IgD-negative memory B cell (primary cell): ENCODE data around the gene CHRM2. TPM values are rescaled to one million over a fixed set of nuclear protein-coding genes. Genes with fewer than 3 reads are reported as not detected.

Source experiments
- H3K27ac Mint-ChIP-seq, 3 donors: one replicate each; pipeline ENCODE4 v1.8.0; 2020 to 2022; ENCODE audit warnings: mild to moderate bottlenecking in 3 of 3, mixed read lengths in 3 of 3, moderate library complexity in 1 of 3
- H3K27me3 Mint-ChIP-seq: one replicate; pipeline ENCODE4 v1.8.0; 2021; ENCODE audit warnings: mixed read lengths
- H3K36me3 Mint-ChIP-seq: one replicate; pipeline ENCODE4 v1.8.0; 2020; ENCODE audit warnings: mild to moderate bottlenecking, mixed read lengths
- H3K4me1 Mint-ChIP-seq, 3 donors: one replicate each; pipeline ENCODE4 v1.8.0; 2020 to 2022; ENCODE audit warnings: mixed read lengths in 3 of 3, mild to moderate bottlenecking in 1 of 3
- H3K4me3 Mint-ChIP-seq, 4 donors: one replicate each; pipeline ENCODE4 v1.8.0; 2020 to 2022; ENCODE audit warnings: mild to moderate bottlenecking in 4 of 4, mixed read lengths in 4 of 4, moderate library complexity in 3 of 4
- H3K9me3 Mint-ChIP-seq, 3 donors: one replicate each; pipeline ENCODE4 v1.8.0; 2020 to 2021; ENCODE audit warnings: mixed read lengths in 3 of 3, mild to moderate bottlenecking in 1 of 3
- polyA plus RNA-seq: library from polyadenylated mRNA; unstranded; fragments of 300-500 nt; fragmentation: Illumina TruSeq; gene quantifications from one replicate; pipeline ENCODE4 v1.2.3, GENCODE V29; 2021

CHRM2 gene
- polyA plus RNA-seq, 1 donor from 2014 or later = not detected

DNA sequence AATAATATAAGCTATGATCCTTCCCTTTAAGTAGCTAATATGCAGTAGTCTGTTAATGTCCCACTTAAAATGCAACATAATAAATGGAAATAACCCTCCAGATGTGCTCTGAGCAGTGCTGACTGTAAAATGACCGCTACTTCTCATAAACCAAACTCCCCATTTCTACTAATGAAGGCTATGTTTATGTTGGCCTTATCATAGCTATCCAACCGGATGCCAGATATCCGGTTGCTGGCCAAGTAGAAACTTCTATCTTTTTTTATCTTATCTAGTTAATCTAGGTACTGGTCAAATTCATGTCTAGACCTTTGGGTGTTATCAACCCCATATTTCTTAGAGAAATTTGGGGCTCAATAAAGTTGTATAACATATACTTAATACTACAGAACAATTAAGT, 56.6 kb downstream of the CHRM2 start:
- Mint-ChIP-seq H3K9me3 (peaks cover 0 to 2% (median 0%) of the 10 kb centered on the region in 3 donors), H3K27me3 (no peaks in the 10 kb centered on the region), H3K4me3 (no peak overlapping the region), H3K36me3 (no peaks in the 10 kb centered on the region), H3K4me1 (no peaks in the 10 kb centered on the region), H3K27ac (no peak overlapping the region)

DNA sequence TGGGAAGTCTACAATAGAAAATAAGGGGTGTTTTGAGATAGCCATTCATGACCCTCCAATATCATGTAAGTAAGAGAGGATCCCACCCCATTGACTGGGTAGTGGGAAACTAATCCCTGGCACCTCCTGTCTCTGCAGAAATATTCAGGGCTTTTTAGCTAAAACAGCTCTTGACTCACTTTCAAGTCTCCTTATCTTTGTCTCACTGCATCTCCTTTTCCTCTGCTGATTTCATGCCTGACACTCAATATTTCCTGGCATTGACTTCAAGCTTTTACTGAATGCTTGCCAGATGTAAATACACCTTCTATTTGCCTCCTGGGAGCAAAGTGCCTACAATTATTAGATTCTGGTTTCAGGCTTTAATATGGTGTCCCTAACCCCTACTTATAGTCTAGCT, 57.1 kb downstream of the CHRM2 start:
- Mint-ChIP-seq H3K4me1 (no peaks in the 10 kb centered on the region), H3K4me3 (no peak overlapping the region), H3K9me3 (peaks cover 0 to 2% (median 0%) of the 10 kb centered on the region in 3 donors), H3K36me3 (no peaks in the 10 kb centered on the region), H3K27me3 (no peaks in the 10 kb centered on the region), H3K27ac (no peak overlapping the region)

DNA sequence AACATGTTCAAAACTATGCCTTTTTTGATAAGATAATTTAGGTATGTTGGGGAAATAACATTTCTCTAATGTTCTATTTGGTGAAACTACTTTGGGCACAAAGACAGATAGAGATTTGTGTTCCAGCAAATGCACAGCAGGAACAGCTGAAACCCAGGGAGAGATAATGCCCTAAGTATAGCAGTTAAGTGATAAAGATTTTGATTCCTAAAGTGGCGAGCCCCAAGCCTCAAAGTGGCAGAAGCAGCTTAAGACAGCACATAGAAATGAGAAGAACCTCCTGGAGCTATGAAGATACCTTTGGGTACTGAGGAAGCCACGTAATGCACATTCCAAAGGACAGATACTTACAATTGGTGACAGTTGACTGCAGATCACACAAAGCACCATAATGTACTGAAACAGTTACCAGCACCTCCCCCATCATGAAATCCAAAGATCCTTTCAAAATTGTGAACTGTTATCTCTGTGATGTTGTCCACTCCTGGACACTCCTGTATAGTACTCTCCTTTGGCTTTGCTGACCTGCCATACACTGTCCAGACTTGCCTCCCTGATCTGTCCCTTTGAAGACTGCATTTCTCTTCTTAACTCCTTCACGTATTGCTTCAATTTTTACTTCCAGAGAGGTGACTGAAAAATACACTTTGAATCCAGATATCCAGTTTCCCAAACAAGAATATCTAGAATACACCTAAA, 62.9 kb downstream of the CHRM2 start:
- Mint-ChIP-seq H3K4me1 (no peaks in the 10 kb centered on the region), H3K4me3 (no peak overlapping the region), H3K9me3 (peaks cover 0 to 13% (median 4%) of the 10 kb centered on the region in 3 donors), H3K27me3 (no peaks in the 10 kb centered on the region), H3K36me3 (no peaks in the 10 kb centered on the region), H3K27ac (no peak overlapping the region)

DNA sequence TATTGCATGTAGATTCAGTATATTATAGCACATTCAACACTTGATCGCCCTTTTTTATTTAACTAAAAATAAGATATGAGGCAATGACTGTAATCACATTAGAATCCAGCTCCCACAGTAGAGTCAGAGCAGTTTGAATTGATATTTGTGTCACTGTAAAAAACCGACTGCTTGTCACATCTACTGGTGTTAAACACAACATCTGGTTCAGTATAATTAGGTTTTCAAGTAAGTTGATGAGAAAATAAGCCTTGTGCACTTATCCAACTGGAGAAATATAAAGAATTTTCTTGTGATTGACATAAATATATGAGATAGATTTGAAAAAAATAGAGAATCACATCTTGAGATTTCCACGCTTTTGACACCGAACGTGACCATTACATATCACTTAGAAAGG, 69.0 kb downstream of the CHRM2 start:
- Mint-ChIP-seq H3K4me3 (no peak overlapping the region), H3K27ac (no peak overlapping the region), H3K9me3 (peaks cover 0 to 9% (median 2%) of the 10 kb centered on the region in 3 donors), H3K27me3 (no peaks in the 10 kb centered on the region), H3K36me3 (no peaks in the 10 kb centered on the region), H3K4me1 (no peaks in the 10 kb centered on the region)

DNA sequence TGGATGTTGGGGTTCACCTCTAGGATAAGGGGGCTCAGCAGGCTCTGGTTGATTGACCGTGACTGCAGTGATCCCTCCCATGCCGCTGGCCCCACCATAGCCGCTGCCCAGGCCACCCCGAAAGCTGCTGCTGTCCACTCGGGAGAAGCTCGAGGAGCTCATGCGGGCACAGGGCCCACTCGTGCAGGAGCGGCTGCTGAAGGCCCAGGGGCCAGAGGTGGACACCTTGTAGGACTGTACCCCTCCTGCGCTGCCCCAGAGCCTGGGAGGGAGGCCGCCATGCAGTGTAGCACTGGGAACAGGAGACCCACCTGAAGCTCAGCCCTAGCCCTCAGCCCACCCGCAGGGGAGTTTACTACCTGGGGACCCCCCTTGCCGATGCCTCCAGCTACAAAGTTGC, 70.0 kb downstream of the CHRM2 start:
- H3K36me3 Mint-ChIP-seq = no peaks in the 10 kb centered on the region
- no peak overlapping the region for H3K4me3 Mint-ChIP-seq
- H3K27me3 Mint-ChIP-seq = no peaks in the 10 kb centered on the region
- H3K27ac Mint-ChIP-seq = no peak overlapping the region
- no peaks in the 10 kb centered on the region for H3K4me1 Mint-ChIP-seq
- peaks cover 2 to 6% (median 5%) of the 10 kb centered on the region in 3 donors for H3K9me3 Mint-ChIP-seq

DNA sequence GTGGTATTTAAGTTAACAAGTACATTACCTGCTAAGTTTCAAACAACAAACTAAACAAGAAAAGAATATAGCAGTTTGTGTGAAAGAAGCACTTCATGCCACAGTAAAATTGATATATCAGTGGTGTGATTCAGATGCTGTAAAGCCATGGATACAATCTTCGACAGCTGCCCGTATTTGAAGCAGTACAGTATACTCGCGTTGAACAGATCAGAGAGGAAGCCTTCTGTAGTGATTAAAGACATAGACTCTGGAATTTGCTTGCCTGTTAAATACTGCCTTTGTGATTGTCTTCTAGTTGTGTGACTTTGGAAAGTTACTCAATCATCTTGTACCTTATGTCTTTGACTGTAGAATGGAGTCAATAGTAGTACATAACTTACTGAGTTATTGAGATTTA, 71.7 kb downstream of the CHRM2 start:
- Mint-ChIP-seq H3K27me3 (no peaks in the 10 kb centered on the region), H3K4me1 (no peaks in the 10 kb centered on the region), H3K4me3 (no peak overlapping the region), H3K36me3 (no peaks in the 10 kb centered on the region), H3K9me3 (peaks cover 0 to 7% (median 2%) of the 10 kb centered on the region in 3 donors), H3K27ac (no peak overlapping the region)

DNA sequence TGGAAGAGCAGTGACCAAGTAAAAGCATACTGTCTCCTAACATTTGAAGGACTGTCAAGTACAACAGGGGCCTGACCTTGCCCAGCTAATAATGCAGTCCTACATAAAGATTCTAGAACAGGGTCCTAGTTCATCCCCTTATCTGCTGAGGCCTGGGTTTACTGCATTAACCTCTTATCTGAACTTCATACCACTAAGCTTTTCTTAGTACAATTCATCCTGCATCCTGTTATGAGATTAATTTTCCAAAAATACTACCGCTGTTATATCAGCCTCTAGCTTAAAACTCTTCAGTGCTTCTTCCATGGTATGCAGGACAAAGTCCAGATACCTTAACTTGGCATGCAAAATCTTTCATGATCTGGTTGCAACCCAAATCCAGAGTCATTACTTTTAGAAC, 72.5 kb downstream of the CHRM2 start:
- no peaks in the 10 kb centered on the region for H3K27me3 Mint-ChIP-seq
- H3K4me3 Mint-ChIP-seq = no peak overlapping the region
- no peaks in the 10 kb centered on the region for H3K36me3 Mint-ChIP-seq
- H3K27ac Mint-ChIP-seq = no peak overlapping the region
- H3K9me3 Mint-ChIP-seq = peaks cover 0 to 7% (median 2%) of the 10 kb centered on the region in 3 donors
- no peaks in the 10 kb centered on the region for H3K4me1 Mint-ChIP-seq

DNA sequence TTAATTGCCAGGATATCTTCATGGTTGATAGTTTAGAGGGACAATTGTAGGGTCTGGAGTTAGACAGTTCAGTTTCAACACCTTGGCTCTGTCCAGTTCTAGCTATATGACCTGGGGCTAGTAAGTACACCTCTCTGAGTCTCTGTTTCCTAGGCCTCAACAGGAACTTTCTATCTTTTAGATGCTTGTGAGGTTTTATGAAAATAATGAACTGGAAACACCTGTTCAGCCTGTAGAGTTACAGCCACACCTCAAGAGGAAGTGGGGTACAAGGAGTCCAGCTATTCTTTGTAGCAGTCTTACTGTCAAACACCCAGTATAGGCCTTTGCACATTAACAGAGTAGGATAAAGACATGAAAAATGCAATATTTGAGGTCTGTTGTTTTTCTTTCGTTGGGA, 73.4 kb downstream of the CHRM2 start:
- Mint-ChIP-seq H3K4me3 (no peak overlapping the region), H3K36me3 (no peaks in the 10 kb centered on the region), H3K27me3 (no peaks in the 10 kb centered on the region), H3K4me1 (no peaks in the 10 kb centered on the region), H3K9me3 (peaks cover 0 to 7% (median 2%) of the 10 kb centered on the region in 3 donors), H3K27ac (no peak overlapping the region)

DNA sequence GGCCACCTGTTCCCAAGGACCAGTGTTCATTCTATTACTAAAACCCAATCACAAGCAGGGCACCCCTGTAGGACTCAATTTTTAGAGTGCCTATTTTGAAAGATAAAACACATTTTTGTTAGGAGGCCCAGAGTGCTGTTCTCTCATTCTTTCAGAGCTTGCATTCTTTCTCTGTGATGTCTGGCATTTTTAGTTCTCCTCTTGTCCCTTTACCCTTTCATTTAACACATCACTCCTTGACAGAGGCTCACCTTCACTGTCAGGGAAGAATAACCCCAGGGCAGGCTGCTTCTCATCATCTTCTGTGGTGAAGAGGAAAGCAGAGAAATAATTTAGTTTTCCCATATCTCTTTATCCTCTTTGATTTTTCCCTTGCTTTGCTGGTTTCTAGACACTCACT, 73.9 kb downstream of the CHRM2 start:
- Mint-ChIP-seq H3K27ac (no peak overlapping the region), H3K9me3 (peaks cover 0 to 7% (median 2%) of the 10 kb centered on the region in 3 donors), H3K4me3 (no peak overlapping the region), H3K36me3 (no peaks in the 10 kb centered on the region), H3K4me1 (no peaks in the 10 kb centered on the region), H3K27me3 (no peaks in the 10 kb centered on the region)

DNA sequence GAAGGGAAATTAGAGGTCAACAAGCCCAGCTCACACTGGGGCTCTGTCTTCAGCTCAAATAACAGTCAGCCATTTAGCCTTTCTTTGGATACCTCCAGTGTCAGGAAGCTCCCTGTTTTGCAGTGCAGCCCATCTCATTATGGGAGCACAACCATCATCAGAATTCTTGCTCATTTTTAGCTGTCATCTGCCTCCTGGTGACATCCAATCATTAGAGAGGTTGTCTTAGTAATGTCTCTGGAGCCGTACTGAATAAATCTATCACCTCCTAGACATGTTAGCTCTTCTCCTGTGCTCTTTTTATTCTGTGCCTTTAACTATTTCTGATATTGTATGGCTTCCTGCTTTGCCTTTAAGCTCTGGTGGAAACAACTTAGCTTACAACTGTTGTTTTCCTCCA, 74.5 kb downstream of the CHRM2 start:
- H3K4me3 Mint-ChIP-seq = no peak overlapping the region

DNA sequence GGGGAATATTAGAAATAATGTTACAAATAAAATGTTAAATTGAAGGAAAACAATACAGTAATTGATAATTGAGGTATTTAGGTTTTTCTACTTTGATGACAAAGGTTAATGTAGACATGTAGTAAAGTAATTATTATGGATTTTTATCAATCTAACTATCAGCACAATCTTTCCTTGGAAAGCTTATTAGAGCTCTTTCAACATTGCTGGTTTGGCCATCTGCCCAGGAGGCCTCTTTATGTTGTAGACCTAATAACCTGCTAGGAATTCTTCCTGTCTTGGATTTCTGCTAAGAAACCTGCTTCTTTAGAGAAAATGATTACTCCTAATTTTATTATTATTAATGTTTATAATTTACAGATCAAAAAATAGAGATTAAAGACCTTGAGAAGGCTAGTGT, 78.9 kb downstream of the CHRM2 start:
- Mint-ChIP-seq H3K9me3 (peaks cover 8 to 11% (median 9%) of the 10 kb centered on the region in 3 donors), H3K36me3 (no peaks in the 10 kb centered on the region), H3K4me3 (no peak overlapping the region), H3K4me1 (no peaks in the 10 kb centered on the region), H3K27me3 (no peaks in the 10 kb centered on the region), H3K27ac (no peak overlapping the region)

More for the DNA sequence above, 74.5 kb downstream of the CHRM2 start:
- Mint-ChIP-seq H3K9me3 (peaks cover 0 to 7% (median 2%) of the 10 kb centered on the region in 3 donors), H3K36me3 (no peaks in the 10 kb centered on the region), H3K4me1 (no peaks in the 10 kb centered on the region), H3K27ac (no peak overlapping the region), H3K27me3 (no peaks in the 10 kb centered on the region)

DNA sequence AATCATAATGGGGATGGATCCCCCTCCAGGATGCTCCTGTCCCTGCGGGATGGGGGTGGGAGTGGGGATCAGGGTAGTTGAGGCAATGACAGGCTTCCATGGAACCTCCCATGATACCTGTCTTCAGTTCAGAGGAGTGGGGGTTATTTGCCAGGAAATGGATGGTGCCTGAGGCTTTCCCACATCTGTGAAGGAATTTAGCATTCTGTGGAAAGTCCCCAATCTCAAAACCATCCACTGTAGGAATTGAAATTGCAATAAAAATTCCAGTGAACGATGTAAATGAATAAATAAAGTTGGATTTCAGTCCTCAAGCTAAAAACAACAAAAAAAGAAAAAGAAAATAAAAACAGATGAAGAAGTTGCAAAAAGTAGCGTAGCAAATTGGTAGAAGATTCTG, 81.9 kb downstream of the CHRM2 start:
- H3K9me3 Mint-ChIP-seq = peaks cover 4 to 14% (median 9%) of the 10 kb centered on the region in 3 donors
- no peak overlapping the region for H3K27ac Mint-ChIP-seq
- no peaks in the 10 kb centered on the region for H3K4me1 Mint-ChIP-seq
- H3K4me3 Mint-ChIP-seq = no peak overlapping the region
- no peaks in the 10 kb centered on the region for H3K27me3 Mint-ChIP-seq
- H3K36me3 Mint-ChIP-seq = no peaks in the 10 kb centered on the region

DNA sequence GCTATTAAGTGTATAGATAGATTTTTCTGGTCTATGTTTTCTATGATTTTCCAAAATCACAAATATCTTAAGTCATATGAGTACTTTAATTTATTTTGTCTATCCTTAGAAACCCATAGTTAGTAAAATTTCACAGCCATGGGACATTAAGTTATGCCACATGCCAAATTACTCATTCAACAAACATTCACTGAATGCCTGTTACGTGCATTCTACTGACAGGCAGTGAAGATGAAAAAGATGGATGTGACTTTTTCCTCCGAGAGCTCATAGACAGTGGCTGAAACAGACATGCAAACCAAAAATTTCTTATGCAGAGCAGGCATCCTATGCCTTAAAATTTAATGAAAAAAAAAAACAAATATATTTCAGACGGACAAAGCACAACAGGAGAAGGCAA, 84.9 kb downstream of the CHRM2 start:
- Mint-ChIP-seq H3K9me3 (peaks cover 4 to 14% (median 9%) of the 10 kb centered on the region in 3 donors), H3K4me3 (no peak overlapping the region), H3K4me1 (no peaks in the 10 kb centered on the region), H3K27me3 (no peaks in the 10 kb centered on the region), H3K27ac (no peak overlapping the region), H3K36me3 (no peaks in the 10 kb centered on the region)

DNA sequence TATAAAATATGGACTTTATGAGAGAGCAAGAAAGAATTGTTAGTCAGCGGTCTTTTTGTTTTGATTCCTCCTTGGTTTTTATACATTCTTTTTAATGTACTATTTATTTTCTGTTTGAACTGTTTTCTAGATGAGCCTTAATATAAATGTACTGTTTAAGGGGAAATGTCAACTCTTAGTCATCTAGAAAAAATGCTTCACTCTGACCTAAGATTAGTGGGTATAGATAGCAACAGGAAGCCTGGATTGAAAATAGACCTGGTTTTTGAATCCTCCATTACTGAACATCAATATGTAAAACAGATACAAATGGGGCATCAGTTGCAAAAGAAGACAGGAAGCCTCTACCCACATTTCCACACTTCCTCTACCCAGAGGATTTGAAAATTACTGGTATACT, 87.8 kb downstream of the CHRM2 start:
- Mint-ChIP-seq H3K9me3 (peaks cover 4 to 19% (median 9%) of the 10 kb centered on the region in 3 donors), H3K4me3 (no peak overlapping the region), H3K27me3 (peaks cover 2% of the 10 kb centered on the region), H3K4me1 (no peaks in the 10 kb centered on the region), H3K27ac (no peak overlapping the region), H3K36me3 (no peaks in the 10 kb centered on the region)

DNA sequence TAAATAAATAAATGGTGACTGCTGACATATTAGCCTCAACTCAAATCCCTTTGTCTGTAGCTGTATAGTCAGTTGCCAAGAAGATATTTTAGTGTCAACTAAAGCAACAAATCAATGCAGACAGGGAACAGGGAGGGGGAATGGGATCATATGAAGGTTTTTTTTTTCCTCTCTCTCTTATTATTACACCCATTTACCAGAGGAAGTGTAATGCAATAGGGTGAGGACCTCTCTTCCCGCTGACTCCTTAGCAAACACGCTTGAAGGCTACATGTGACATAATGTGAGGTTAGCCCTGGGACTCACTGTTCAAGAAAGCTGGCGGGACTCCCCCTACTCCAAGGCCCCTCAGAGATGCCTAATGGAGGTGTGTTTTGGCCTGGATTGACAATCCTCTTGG, 88.2 kb downstream of the CHRM2 start:
- Mint-ChIP-seq H3K4me1 (no peaks in the 10 kb centered on the region), H3K9me3 (peaks cover 4 to 15% (median 6%) of the 10 kb centered on the region in 3 donors), H3K27me3 (peaks cover 2% of the 10 kb centered on the region), H3K4me3 (no peak overlapping the region), H3K36me3 (no peaks in the 10 kb centered on the region), H3K27ac (no peak overlapping the region)

DNA sequence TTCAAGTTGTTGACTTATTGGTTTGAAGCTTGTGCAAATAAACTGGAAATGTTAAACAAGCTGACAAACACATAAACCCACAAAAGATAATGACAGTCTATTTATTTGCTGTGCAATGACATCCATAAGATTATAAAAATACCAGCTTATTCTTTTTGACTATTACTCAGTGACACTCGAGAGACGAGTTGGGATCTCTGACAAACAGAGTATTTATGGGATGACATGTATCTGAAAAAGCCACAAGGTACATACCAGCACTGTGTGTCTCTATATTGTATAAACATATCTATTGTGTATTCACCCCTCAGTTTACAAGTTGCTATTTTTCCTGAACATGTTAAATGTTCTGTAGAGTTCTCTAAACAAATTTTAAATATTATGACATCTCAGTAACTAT, 88.9 kb downstream of the CHRM2 start:
- H3K9me3 Mint-ChIP-seq = peaks cover 1 to 12% (median 3%) of the 10 kb centered on the region in 3 donors
- no peaks in the 10 kb centered on the region for H3K4me1 Mint-ChIP-seq
- H3K27me3 Mint-ChIP-seq = peaks cover 2% of the 10 kb centered on the region
- no peak overlapping the region for H3K4me3 Mint-ChIP-seq
- no peaks in the 10 kb centered on the region for H3K36me3 Mint-ChIP-seq
- no peak overlapping the region for H3K27ac Mint-ChIP-seq
